Measurements from ENCODE around the gene TAF6. TPM values are rescaled to one million over a fixed set of nuclear protein-coding genes. Genes with fewer than 3 reads are reported as not detected.
"Not testable (repeated sequence)": the region's sequence is repeated elsewhere in the genome, so short reads cannot be mapped to it uniquely, and the experiment has no call there.

Gene TAF6
- total RNA-seq, 2 experiments from 2014 or later = 48.6 to 55.3 TPM

DNA sequence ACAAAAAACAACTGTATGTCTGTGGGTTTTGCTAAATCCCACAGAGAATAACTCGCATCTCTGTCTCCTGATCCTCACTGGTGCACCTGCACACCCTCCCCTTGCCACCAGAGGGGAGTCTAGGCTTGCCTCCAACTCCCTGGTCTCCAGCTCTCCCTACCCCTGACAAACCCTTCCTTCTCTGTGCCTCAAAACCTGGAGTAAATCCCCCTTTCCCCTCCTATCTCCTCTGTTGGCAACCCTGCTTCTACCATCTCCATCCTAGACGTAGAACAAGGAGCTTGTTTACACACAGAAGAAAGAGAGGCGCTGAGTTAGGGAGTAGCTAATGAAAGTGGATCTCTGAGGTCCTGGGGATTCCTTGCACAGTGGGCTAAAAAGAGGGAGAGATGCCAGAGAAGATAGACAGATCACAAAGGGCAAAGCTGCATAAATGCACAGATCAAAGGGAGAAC, 13.6 kb upstream of the TAF6 start:
- Mint-ChIP-seq H3K4me1 (ENCODE audit: low read depth) (peaks cover 10% of the 10 kb centered on the region), H3K27ac (no peak overlapping the region), H3K9me3 (no peaks in the 10 kb centered on the region), H3K4me3 (no peak overlapping the region), H3K36me3 (ENCODE audit: low read depth) (no peaks in the 10 kb centered on the region), H3K27me3 (no peaks in the 10 kb centered on the region)
- ChIA-PET CTCF (interaction anchor here (0.6 to 5.5 kb wide), 52 partner anchors 9 to 573 kb away, joined by 3 to 60 read pairs (median 4); partner anchors contain the start of genes AP4M1, CNPY4, GAL3ST4 and LAMTOR4), POLR2A (interaction anchor here (0.7 to 1.1 kb wide), 4 partner anchors 10 to 37 kb away, joined by 3 to 5 read pairs (median 3); no protein-coding TSS in a partner anchor)
- ATAC-seq (peak; percentile 82), DNase-seq (peak; percentile 78)
- intact Hi-C loops (cut with micrococcal nuclease) = loop anchor here (10.0 kb wide), 1 partner anchor 272 kb away; no protein-coding TSS in a partner anchor
- TF ChIP-seq, protein P1, sequence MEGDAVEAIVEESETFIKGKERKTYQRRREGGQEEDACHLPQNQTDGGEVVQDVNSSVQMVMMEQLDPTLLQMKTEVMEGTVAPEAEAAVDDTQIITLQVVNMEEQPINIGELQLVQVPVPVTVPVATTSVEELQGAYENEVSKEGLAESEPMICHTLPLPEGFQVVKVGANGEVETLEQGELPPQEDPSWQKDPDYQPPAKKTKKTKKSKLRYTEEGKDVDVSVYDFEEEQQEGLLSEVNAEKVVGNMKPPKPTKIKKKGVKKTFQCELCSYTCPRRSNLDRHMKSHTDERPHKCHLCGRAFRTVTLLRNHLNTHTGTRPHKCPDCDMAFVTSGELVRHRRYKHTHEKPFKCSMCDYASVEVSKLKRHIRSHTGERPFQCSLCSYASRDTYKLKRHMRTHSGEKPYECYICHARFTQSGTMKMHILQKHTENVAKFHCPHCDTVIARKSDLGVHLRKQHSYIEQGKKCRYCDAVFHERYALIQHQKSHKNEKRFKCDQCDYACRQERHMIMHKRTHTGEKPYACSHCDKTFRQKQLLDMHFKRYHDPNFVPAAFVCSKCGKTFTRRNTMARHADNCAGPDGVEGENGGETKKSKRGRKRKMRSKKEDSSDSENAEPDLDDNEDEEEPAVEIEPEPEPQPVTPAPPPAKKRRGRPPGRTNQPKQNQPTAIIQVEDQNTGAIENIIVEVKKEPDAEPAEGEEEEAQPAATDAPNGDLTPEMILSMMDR (IDR thresholded peaks at IDR 0.05) = peak; percentile 97

DNA sequence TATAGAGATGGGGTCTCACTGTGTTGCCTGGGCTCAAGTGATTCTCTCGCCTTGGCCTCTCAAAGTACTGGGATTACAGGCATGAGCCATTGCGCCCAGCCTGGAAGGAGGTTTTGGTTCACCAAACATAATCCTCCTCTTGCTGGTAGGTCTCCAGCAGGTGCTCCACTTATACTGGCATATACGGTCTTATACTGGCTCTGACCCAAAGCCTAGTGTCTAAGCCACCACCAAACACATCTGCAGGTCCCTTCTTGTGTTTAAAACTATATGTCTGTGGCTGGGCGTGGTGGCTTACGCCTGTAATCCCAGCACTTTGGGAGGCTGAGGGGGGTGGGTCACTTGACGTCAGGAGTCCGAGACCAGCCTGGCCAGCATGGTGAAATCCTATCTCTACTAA, 13.0 kb upstream of the TAF6 start:
- H3K36me3 Mint-ChIP-seq (ENCODE audit: low read depth) = no peaks in the 10 kb centered on the region
- H3K4me1 Mint-ChIP-seq (ENCODE audit: low read depth) = peaks cover 8% of the 10 kb centered on the region
- POLR2A ChIA-PET = interaction anchor here (1.0 to 1.1 kb wide), 2 partner anchors 23 to 36 kb away, joined by 3 read pairs; no protein-coding TSS in a partner anchor
- no peaks in the 10 kb centered on the region for H3K9me3 Mint-ChIP-seq
- CTCF ChIA-PET = interaction anchor here (0.9 to 5.5 kb wide), 42 partner anchors 8 to 574 kb away, joined by 3 to 60 read pairs (median 5); partner anchors contain the start of genes AP4M1, CNPY4, GAL3ST4 and LAMTOR4
- H3K27me3 Mint-ChIP-seq = no peaks in the 10 kb centered on the region
- ATAC-seq (no peak), DNase-seq (no peak)
- H3K27ac Mint-ChIP-seq = no peak overlapping the region
- intact Hi-C loops (cut with micrococcal nuclease) = loop anchor here (10.0 kb wide), 1 partner anchor 273 kb away; no protein-coding TSS in a partner anchor
- TF ChIP-seq, protein P1 (IDR thresholded peaks at IDR 0.05) = no peak
- H3K4me3 Mint-ChIP-seq = no peak overlapping the region

DNA sequence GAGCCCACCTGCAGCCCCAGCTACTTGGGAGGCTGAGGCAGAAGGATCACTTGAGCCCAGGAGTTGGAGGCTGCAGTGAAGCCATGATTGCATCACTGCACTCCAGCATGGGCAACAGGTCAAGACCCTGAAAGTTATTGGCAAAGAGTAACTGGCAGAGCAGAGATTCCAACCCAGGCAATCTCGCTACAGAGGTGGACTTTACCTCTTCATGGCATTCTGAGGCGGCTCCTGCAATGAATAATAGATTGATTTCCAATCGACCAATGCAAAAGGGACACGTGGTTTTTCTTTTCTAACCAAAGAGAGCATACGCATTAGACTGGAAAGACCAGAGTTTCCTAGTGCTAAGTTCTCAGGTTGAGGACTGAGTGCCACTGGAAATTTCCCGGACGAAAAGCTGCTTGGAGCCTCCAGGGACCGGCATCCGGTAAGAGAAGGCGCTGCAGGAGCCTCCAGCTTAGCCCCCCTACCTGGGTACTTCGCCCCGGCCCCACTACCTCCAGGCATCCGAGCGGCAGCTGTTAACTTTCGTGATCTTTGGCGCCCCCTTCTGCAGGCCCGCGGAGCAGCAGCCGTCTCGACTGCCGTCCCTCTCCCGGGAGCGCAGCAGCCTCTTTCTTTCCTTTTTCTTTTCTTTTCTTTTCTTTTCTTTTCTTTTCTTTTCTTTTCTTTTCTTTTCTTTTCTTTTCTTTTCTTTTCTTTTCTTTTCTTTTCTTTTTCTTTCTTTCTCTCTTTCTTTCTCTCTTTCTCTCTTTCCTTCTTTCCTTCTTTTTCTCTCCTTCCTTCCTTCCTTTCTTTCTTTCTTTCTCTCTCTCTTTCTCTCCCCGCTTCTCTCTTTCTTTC, 11.7 kb upstream of the TAF6 start:
- Mint-ChIP-seq H3K27ac (no peak overlapping the region), H3K36me3 (ENCODE audit: low read depth) (peaks cover 1% of the 10 kb centered on the region), H3K4me1 (ENCODE audit: low read depth) (peaks cover 8% of the 10 kb centered on the region), H3K9me3 (no peaks in the 10 kb centered on the region), H3K27me3 (no peaks in the 10 kb centered on the region), H3K4me3 (no peak overlapping the region)
- intact Hi-C loops (cut with micrococcal nuclease) = loop anchor here (10.0 kb wide), 1 partner anchor 274 kb away; no protein-coding TSS in a partner anchor
- ATAC-seq (peak; percentile 30), DNase-seq (peak; percentile 94)
- TF ChIP-seq, protein P1 (IDR thresholded peaks at IDR 0.05) = peak; percentile 98
- ChIA-PET POLR2A (interaction anchor here (1.4 to 1.6 kb wide), 2 partner anchors 16 to 30 kb away, joined by 4 to 5 read pairs; partner anchors contain the start of gene MCM7), CTCF (interaction anchor here (0.6 to 5.5 kb wide), 48 partner anchors 9 to 616 kb away, joined by 3 to 60 read pairs (median 4); partner anchors contain the start of genes AP4M1, COPS6, GAL3ST4 and GJC3)

- DNase-seq; H3K9me3 Mint-ChIP-seq; H3K4me3 Mint-ChIP-seq; H3K36me3 Mint-ChIP-seq (ENCODE audit: low read depth); H3K27me3 Mint-ChIP-seq; H3K27ac Mint-ChIP-seq; ATAC-seq: not testable (repeated sequence)
- H3K4me1 Mint-ChIP-seq (ENCODE audit: low read depth) = peaks cover 13% of the 10 kb centered on the region
- intact Hi-C loops (cut with micrococcal nuclease) = loop anchor here (10.0 kb wide), 1 partner anchor 275 kb away; no protein-coding TSS in a partner anchor
- ChIA-PET POLR2A (interaction anchor here (1.6 kb wide), 1 partner anchor 29 kb away, joined by 4 read pairs; the partner anchor contains the start of gene MCM7), CTCF (interaction anchor here (0.6 to 5.5 kb wide), 42 partner anchors 8 to 615 kb away, joined by 3 to 60 read pairs (median 5); partner anchors contain the start of genes AP4M1, COPS6, GAL3ST4 and GJC3)
Measured at GRCh38 chr7:100130220-100130607, 11.1 kb upstream of the TAF6 start.

- peaks cover 1% of the 10 kb centered on the region for H3K36me3 Mint-ChIP-seq (ENCODE audit: low read depth)
- ChIA-PET CTCF (interaction anchor here (0.6 to 2.8 kb wide), 12 partner anchors 12 to 460 kb away, joined by 3 to 14 read pairs (median 4); partner anchors contain the start of genes AP4M1, LAMTOR4 and MCM7), POLR2A (interaction anchor here (0.5 to 4.9 kb wide), 8 partner anchors 14 to 201 kb away, joined by 3 to 43 read pairs (median 3); partner anchors contain the start of genes AP4M1 and MCM7)
- no peaks in the 10 kb centered on the region for H3K27me3 Mint-ChIP-seq
- H3K27ac Mint-ChIP-seq = peak overlapping the region; percentile 72
- TF ChIP-seq, protein P1 (IDR thresholded peaks at IDR 0.05) = no peak
- H3K9me3 Mint-ChIP-seq = no peaks in the 10 kb centered on the region
- ATAC-seq = no peak
- DNase-seq = no peak
- intact Hi-C loops (cut with micrococcal nuclease) = loop anchor here (10.0 kb wide), 1 partner anchor 214 kb away; the partner anchor contains the start of gene TRIM4
- H3K4me1 Mint-ChIP-seq (ENCODE audit: low read depth) = peaks cover 22% of the 10 kb centered on the region
- peak overlapping the region; percentile 99 for H3K4me3 Mint-ChIP-seq
Measured at GRCh38 chr7:100128637-100128963, 9.4 kb upstream of the TAF6 start.
